ENCODE measurements around the gene NACAD. TPM values are rescaled to one million over a fixed set of nuclear protein-coding genes. Genes with fewer than 3 reads are reported as not detected.

NACAD gene
- total and polyA plus RNA-seq, 2 of the 4 experiments (the other 2 are of a cell fraction) = 0.54 to 2.2 TPM

- TF ChIP-seq BHLHE40 (IDR thresholded peaks at IDR 0.05; ENCODE audit: low read depth, low read length) = no peak
Measured at GRCh38 chr7:45074528-45075354, 14.0 kb downstream of the NACAD start (continued).

GRCh38 chr7:45073786-45074527 is 14.8 kb downstream of the NACAD start:
- no peak overlapping the region for H4K5ac ChIP-seq (ENCODE audit: low read depth, low read length)
- H4K20me1 ChIP-seq (ENCODE audit: insufficient read depth, low read length) = peaks cover 4% of the 10 kb centered on the region; the same call in 1 of the 2 replicates
- H3K4ac ChIP-seq (ENCODE audit: low read depth, low read length) = no peak overlapping the region
- no peak overlapping the region for H3K18ac ChIP-seq (ENCODE audit: low read depth, low read length)
- dilution Hi-C loops (cut with HindIII; ENCODE audit: low sequenced_read_pairs, unreplicated experiment) (no loop called here), intact Hi-C loops (cut with micrococcal nuclease) (no loop called here), in situ Hi-C loops (cut with MboI; ENCODE audit: low sequenced_read_pairs) (no loop called here)
- no peak overlapping the region for H4K91ac ChIP-seq (ENCODE audit: insufficient read depth, low read depth, low read length)
- no peak overlapping the region for H3K23ac ChIP-seq (ENCODE audit: low read depth, low read length)
- H2BK120ac ChIP-seq (ENCODE audit: low read depth, low read length) = no peak overlapping the region
- no peak overlapping the region for H2BK15ac ChIP-seq (ENCODE audit: low read depth, low read length)
- no peak overlapping the region for H4K8ac ChIP-seq (ENCODE audit: low read depth in 2 of 2, low read length in 2 of 2)
- H3K4me3 ChIP-seq (ENCODE audit: insufficient read depth, low read depth, low read length) = no peak overlapping the region
- ChIA-PET CTCF (no interaction called here), POLR2A (ENCODE audit: unreplicated experiment) (no interaction called here)
- no peak overlapping the region for H3K27ac ChIP-seq (ENCODE audit: insufficient read depth, low read length)
- no peaks in the 10 kb centered on the region for H3K27me3 ChIP-seq (ENCODE audit: control insufficient read depth, insufficient read depth, low read length)
- H2AK9ac ChIP-seq (replicated peaks; ENCODE audit: low read depth, low read length, poor library complexity) = no peak overlapping the region
- ATAC-seq (ENCODE audit: low read depth) (no peak), DNase-seq (no peak)
- H3K9me3 ChIP-seq (ENCODE audit: control insufficient read depth, insufficient read depth, low read length) = no peaks in the 10 kb centered on the region
- H2BK5ac ChIP-seq (ENCODE audit: low read depth, low read length, poor library complexity, severe bottlenecking) = no peak overlapping the region
- no peak overlapping the region for H3K14ac ChIP-seq (replicated peaks; ENCODE audit: low read depth, low read length)
- no peak overlapping the region for H2AFZ ChIP-seq (replicated peaks; ENCODE audit: low read length, poor library complexity)
- no peak overlapping the region for H3K9ac ChIP-seq (ENCODE audit: low read depth, low read length)
- peaks cover 3 to 10% of the 10 kb centered on the region in 2 experiments; a peak in 2 of 4 replicates for H3K79me1 ChIP-seq (ENCODE audit: low read depth in 1 of 2, low read length in 2 of 2)
- H2BK20ac ChIP-seq (ENCODE audit: low read depth, low read length) = no peak overlapping the region
- no peak overlapping the region for H2AK5ac ChIP-seq (ENCODE audit: low read depth, low read length)
- no peak overlapping the region for H3K56ac ChIP-seq (ENCODE audit: extremely low read depth, insufficient read depth, low read length)
- no TSS peak for BruUV-seq (replicated peaks)
- H3K4me2 ChIP-seq (ENCODE audit: low read depth, low read length) = no peak overlapping the region
- peaks cover 5% of the 10 kb centered on the region; the same call in 1 of the 2 replicates for H3K9me1 ChIP-seq (ENCODE audit: insufficient read depth, low read length)
- 93% methylated on average over 7 of the region's 15 CpGs; no CpG with 5 or more reads in 1 of the 2 experiments for WGBS, 2 experiments (ENCODE audit: extremely low coverage in 2 of 2, insufficient read length in 1 of 2)
- H3K4me1 ChIP-seq (ENCODE audit: control insufficient read depth, insufficient read depth, low read length) = no peaks in the 10 kb centered on the region
- peaks cover 72% of the 10 kb centered on the region for H3K36me3 ChIP-seq (ENCODE audit: control insufficient read depth, insufficient read depth, low read length)
- TF ChIP-seq MAFK (IDR thresholded peaks at IDR 0.05; ENCODE audit: low read depth, low read length) = no peak
- no peak for TF ChIP-seq BHLHE40 (IDR thresholded peaks at IDR 0.05; ENCODE audit: low read depth, low read length)
- TF ChIP-seq CEBPB (IDR thresholded peaks at IDR 0.05; ENCODE audit: low read depth, low read length) = no peak
- TF ChIP-seq CHD1 (IDR thresholded peaks at IDR 0.05; ENCODE audit: low read depth, low read length) = no peak
- TF ChIP-seq RCOR1 (IDR thresholded peaks at IDR 0.05; ENCODE audit: insufficient replicate concordance, low read length) = no peak
- TF ChIP-seq NFE2L2 (IDR thresholded peaks at IDR 0.05; ENCODE audit: low read depth, low read length) = no peak
- TF ChIP-seq FOS (IDR thresholded peaks at IDR 0.05; ENCODE audit: low read depth, low read length) = no peak
- TF ChIP-seq CTCF (conservative IDR thresholded peaks at IDR 0.05; ENCODE audit: low read depth, low read length) = no peak
- no peak for TF ChIP-seq SMC3 (IDR thresholded peaks at IDR 0.05; ENCODE audit: low read depth, low read length)
- no peak for TF ChIP-seq POLR2A (IDR thresholded peaks at IDR 0.05; ENCODE audit: low read depth, low read length)
- TF ChIP-seq MXI1 (IDR thresholded peaks at IDR 0.05; ENCODE audit: borderline replicate concordance, low read depth, low read length) = no peak
- TF ChIP-seq ELK1 (IDR thresholded peaks at IDR 0.05; ENCODE audit: borderline replicate concordance, low read depth, low read length) = no peak
- no peak for TF ChIP-seq RAD21 (IDR thresholded peaks at IDR 0.05; ENCODE audit: low read length)
